ENCODE results near the gene CACNB1.

CACNB1 gene

DNA sequence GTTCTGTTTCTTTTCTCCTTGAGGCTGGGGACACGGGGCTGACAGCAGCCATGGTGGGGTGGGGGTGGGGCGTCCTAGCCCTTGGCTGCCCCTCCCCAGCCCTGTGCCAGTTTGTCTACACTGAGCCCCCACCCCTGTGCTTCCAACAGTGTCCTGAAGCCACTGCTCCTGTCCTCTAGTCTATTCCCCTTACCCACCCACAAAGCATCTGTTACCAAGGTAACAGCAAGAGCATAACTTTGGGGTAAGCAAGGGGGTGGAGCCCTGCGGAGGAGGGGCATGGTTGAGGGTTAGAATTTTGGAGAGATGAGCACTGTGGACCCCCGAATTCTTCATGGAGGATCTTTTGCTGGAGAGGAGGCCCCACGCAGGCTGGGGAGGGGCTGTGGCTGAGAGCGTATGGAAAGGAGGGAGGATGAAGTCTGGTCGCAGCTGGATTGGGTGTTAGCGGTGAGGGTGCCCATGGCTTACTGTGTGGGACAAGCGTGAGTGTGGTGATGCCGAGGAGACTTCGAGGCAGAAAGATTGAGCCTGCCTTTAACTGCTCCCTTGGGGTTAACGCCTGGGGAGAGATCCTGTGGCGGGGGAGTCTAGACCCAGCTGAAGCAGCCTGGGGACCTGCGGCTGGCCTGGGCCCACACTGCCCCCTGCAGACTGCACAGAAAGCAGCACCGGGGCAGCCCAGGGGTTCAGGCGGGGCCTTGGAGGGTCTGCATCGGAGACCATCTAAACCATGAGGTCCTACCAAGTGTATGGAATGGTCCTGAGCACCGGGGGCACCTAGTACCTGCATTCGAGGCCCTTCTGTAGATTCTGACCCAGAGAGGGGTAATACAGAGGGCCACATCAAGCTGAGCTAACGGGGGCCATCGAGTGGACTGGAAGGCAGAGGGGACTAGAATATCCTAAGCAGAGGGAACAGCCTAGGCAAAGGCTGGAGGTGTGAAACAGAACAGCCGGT lies 34.4 kb upstream of the CACNB1 start:
- no peaks in the 10 kb centered on the region for H3K9me3 Mint-ChIP-seq
- H3K4me1 Mint-ChIP-seq (ENCODE audit: low read depth), result peaks cover 17% of the 10 kb centered on the region
- H3K27ac Mint-ChIP-seq, result no peak overlapping the region
- peaks cover 34% of the 10 kb centered on the region for H3K27me3 Mint-ChIP-seq
- H3K4me3 Mint-ChIP-seq, result no peak overlapping the region
- DNase-seq, result peak; percentile 72
- no peaks in the 10 kb centered on the region for H3K36me3 Mint-ChIP-seq (ENCODE audit: low read depth)

DNA sequence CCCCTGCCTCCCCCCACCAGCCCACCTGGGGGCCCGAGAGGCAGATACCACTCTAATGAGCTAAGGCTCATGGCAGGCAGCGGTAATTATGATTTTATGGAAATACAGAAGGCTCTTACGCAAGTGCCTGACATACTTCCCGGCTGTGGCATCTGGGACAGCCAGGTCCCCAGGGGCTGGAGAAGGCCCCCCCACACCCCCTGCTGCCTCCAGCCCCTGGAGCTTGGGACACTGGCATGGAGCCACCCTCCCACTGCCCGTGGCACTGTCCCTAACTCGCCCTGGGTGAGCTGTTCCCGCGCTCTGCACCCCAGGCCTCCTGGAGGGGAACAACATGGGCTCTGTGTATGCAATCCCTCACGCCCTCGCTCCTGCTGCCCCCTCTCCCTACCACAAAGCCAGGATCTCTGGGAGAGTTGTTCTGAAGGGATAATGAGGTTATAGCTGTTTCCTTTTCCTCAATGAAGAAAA lies 33.7 kb upstream of the CACNB1 start:
- Mint-ChIP-seq H3K36me3 (ENCODE audit: low read depth) (no peaks in the 10 kb centered on the region), H3K27ac (no peak overlapping the region), H3K27me3 (peaks cover 40% of the 10 kb centered on the region), H3K9me3 (no peaks in the 10 kb centered on the region), H3K4me3 (no peak overlapping the region), H3K4me1 (ENCODE audit: low read depth) (peaks cover 18% of the 10 kb centered on the region)
- DNase-seq, result no peak

DNA sequence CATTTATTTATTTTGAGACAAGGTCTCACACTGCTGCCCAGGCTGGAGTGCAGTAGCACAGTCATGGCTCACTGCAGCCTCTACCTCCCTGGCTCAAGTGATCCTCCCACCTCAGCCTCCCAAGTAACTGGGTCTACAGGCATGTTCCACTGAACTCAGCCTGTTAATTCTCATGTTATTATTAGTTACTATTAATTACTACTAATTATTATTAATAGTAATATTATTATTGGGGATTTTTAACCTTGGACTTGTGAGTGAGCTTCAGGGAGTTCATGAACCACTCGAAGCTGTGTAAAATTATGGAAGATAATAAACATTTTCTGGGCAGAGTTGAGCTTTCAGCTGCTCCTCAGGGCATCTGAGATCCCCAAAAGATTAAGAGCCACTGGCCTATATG lies 32.9 kb upstream of the CACNB1 start:
- peaks cover 18% of the 10 kb centered on the region for H3K4me1 Mint-ChIP-seq (ENCODE audit: low read depth)
- no peaks in the 10 kb centered on the region for H3K9me3 Mint-ChIP-seq
- no peak for DNase-seq
- peaks cover 43% of the 10 kb centered on the region for H3K27me3 Mint-ChIP-seq
- no peak overlapping the region for H3K4me3 Mint-ChIP-seq
- H3K27ac Mint-ChIP-seq, result no peak overlapping the region
- no peaks in the 10 kb centered on the region for H3K36me3 Mint-ChIP-seq (ENCODE audit: low read depth)

DNA sequence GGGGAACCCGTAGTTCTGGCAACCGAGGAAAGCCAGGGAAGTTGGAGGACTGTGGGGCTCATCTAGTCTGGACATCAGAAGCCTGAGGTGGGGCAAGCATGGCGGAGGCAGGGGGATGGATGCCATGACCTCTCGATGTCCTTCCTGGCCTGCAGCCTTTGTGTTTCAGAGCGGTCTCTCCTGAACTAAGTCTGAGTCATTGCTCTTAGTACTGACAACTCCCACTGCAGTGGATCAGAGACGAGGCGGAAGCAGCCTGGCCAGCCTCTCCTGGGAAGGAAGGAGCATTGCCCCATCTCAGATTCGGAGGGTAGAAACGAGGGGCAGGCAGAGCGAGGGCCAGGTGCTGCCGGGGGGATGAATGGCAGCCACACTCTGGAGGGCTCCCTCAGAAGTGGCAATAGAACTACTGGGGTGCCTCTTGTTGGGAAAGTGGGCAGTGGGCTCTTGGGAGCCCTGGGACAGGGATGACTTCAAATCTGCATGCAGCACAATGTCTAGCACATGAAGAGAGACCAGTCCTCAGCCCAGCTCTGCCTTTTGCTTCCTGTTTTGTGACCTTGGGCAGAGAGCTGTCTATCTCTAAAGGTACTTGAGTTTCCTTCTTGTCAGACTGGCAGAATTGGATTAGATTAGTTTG lies 31.9 kb upstream of the CACNB1 start:
- H3K27me3 Mint-ChIP-seq, result peaks cover 48% of the 10 kb centered on the region
- H3K4me1 Mint-ChIP-seq (ENCODE audit: low read depth), result peaks cover 20% of the 10 kb centered on the region
- H3K4me3 Mint-ChIP-seq, result no peak overlapping the region
- H3K9me3 Mint-ChIP-seq, result no peaks in the 10 kb centered on the region
- no peaks in the 10 kb centered on the region for H3K36me3 Mint-ChIP-seq (ENCODE audit: low read depth)
- H3K27ac Mint-ChIP-seq, result no peak overlapping the region
- DNase-seq, result no peak

DNA sequence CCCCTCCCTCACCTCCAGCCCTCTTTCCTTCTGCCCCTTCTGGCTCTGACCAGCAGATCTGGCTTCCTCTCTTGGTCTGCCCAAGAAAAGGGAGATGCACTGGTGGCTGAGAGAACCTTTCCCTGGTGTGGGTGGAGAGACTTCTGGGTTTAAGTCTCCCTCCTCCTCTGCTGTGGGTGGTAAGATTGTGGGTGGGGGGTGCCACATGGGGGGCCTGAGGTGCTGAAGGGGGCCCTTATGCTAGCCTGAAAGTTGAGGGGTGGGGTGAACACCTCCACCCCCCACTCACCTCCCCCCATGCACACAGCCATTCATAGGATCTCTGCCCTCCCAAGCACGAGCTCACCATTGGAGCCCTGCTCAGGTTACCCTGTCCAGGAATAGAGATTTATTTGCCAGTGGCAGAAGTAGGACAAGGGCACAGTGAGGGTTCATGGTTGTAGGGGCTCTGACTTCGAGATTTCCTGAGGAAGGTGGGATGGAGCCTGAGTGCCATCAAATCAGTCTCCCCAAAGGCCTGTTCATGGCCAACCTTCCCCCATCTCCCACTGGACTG lies 30.0 kb upstream of the CACNB1 start:
- Mint-ChIP-seq H3K27ac (no peak overlapping the region), H3K9me3 (no peaks in the 10 kb centered on the region), H3K4me1 (ENCODE audit: low read depth) (peaks cover 20% of the 10 kb centered on the region), H3K4me3 (no peak overlapping the region), H3K27me3 (peaks cover 64% of the 10 kb centered on the region), H3K36me3 (ENCODE audit: low read depth) (no peaks in the 10 kb centered on the region)
- no peak for DNase-seq

DNA sequence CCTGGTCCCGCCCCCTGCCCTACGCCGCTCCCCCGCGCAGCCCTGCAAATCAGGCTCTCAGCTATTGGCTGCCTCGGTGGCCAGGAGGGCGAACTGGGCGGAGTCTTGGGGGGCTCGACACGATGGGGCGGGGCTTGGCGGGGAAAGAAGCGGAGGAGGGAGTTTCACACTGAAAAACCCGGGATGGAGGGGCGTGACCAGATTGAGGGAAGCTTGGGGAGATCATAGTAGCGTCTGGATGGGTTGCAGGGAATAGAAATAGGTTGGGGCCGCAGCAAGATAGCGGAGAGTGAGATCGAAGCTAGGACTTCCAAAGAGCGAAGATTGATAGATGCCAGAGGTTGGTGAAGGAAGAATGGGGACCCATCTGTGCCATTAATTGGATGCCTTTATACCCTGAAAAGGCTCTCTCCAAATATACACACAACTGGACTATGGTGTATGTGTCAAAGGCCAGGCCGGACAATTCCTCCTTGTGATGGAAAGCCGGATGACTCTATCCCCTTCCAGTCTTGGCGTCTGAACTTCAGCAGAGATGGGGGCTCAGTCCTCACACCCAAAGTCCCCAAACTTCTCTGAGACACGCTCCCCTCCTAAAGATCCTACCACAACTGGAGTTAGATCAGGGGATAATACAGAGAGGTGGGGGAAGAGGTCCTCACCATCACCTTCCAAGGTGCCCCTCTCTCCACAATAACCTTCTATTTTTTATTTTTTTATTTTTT lies 28.7 kb upstream of the CACNB1 start:
- Mint-ChIP-seq H3K27me3 (peaks cover 56% of the 10 kb centered on the region), H3K27ac (no peak overlapping the region), H3K36me3 (ENCODE audit: low read depth) (no peaks in the 10 kb centered on the region), H3K9me3 (no peaks in the 10 kb centered on the region), H3K4me1 (ENCODE audit: low read depth) (peaks cover 8% of the 10 kb centered on the region), H3K4me3 (peak overlapping the region; percentile 72)
- DNase-seq, result peak; percentile 71

DNA sequence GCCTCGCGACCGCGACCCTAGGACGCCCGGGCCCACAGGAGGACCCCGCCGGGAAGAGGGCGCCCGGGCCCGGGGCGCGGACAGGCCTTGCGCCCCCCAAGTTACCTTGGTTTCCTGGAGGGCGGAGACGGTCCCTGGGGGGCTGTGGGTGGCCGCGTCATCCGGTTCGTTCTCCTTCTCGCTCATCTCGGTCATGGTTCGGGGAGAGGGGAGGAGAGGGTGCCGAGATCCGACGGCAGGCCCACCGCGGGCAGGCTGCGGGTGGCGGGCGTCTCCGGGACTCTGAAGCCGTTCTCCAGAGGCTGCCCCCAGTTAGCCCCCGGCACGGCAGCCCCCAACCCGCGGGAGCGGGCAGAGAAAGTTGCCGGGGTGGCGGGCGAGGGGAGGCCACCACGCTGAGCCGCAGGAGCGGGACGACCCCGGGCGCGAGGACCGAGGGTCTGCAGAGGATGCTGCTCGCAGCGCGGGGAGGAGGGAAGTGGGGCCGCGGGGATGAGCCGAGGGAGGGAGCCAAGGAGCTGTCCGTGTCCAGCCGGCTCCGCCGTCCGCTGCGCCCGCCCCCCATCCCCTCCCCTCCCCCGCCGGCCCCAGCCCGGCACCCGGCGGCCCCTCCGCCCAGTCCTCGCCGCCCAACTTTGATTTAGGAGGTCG lies 28.0 kb upstream of the CACNB1 start, which contains the start of gene STAC2:
Gene STAC2 (minus strand): TSS at position 638 of the 651 bp plus-strand sequence. CDS start 443 bp downstream, at position 195.
- Mint-ChIP-seq H3K4me3 (peak within 1 kb of the TSS; percentile 72), H3K9me3 (no peaks in the 10 kb centered on the region), H3K4me1 (ENCODE audit: low read depth) (peaks cover 8% of the 10 kb centered on the region), H3K27ac (no peak within 1 kb of the TSS), H3K36me3 (ENCODE audit: low read depth) (no peaks in the 10 kb centered on the region), H3K27me3 (peaks cover 55% of the 10 kb centered on the region)
- no peak for DNase-seq

DNA sequence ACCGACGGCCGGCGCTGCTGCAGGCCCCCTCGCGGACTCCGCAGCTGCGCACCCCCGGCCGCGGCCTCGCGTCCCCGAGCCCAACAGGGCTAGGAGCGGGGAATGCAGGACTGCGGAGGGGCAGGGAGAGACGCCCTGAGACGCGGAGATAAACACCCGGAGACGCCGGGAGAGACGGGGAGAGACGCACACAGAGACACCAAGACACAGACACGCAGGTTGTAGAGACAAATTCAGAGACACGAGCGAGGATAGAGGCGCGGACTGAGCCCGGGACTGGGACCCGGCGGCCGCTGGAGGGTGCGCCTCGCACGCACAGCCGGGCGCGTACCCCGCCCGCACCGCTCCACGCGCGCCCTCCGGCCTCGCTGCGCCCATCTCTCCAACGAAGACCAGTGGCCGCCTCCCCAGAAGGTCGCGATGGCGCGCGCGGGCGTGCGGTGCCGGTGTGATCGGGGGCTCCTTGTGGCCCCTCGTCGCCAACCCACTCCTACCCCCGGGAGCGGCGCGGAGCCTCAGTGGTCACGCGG lies 27.4 kb upstream of the CACNB1 start:
- DNase-seq, result no peak
- H3K27ac Mint-ChIP-seq, result no peak overlapping the region
- no peaks in the 10 kb centered on the region for H3K9me3 Mint-ChIP-seq
- H3K27me3 Mint-ChIP-seq, result peaks cover 55% of the 10 kb centered on the region
- H3K4me3 Mint-ChIP-seq, result peak overlapping the region; percentile 62
- peaks cover 8% of the 10 kb centered on the region for H3K4me1 Mint-ChIP-seq (ENCODE audit: low read depth)
- no peaks in the 10 kb centered on the region for H3K36me3 Mint-ChIP-seq (ENCODE audit: low read depth)

DNA sequence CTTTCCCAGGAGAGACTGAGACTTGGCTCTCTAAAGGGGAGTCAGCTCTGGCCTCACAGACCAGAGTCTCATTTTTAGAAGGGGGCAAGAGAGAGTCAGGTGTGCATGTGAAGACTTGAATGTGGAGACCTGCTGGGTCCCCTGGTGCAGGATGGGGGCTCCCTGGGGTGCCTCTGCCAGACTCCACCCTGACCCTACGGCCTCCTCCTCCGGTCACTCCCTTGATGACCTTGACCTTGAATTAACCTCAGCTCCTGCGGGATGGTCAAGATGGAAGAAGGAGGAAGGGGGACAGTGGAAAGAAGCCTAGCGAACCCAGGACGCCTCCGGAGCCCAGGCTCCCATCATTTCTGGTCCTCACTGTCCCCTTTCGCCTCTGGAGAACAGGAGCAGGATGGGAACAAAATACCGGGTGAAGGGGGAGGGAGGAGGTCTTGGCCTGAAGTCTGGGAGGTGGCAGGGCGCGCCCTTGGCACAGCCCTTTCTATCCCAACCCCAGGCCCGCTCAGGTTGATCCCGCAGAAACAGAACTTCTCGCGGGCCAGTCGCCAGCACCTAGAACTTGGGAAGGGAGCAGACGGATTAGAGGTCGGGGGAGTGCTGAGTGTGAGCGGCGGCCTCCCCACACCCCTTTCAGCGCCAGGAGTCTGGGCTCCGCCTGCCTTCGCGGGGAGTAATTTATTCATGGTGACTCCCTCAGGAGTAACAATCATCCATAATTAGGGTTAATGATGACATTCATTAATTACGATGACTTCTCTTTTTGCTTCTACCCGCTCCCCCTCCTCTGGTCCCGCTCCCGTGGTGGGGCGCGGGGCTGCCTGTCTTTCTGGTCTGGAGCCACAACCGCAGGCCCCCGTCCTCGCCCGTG lies 26.7 kb upstream of the CACNB1 start:
- H3K27ac Mint-ChIP-seq, result no peak overlapping the region
- DNase-seq, result no peak
- peaks cover 8% of the 10 kb centered on the region for H3K4me1 Mint-ChIP-seq (ENCODE audit: low read depth)
- peaks cover 48% of the 10 kb centered on the region for H3K27me3 Mint-ChIP-seq
- no peaks in the 10 kb centered on the region for H3K36me3 Mint-ChIP-seq (ENCODE audit: low read depth)
- H3K4me3 Mint-ChIP-seq, result no peak overlapping the region
- H3K9me3 Mint-ChIP-seq, result no peaks in the 10 kb centered on the region

DNA sequence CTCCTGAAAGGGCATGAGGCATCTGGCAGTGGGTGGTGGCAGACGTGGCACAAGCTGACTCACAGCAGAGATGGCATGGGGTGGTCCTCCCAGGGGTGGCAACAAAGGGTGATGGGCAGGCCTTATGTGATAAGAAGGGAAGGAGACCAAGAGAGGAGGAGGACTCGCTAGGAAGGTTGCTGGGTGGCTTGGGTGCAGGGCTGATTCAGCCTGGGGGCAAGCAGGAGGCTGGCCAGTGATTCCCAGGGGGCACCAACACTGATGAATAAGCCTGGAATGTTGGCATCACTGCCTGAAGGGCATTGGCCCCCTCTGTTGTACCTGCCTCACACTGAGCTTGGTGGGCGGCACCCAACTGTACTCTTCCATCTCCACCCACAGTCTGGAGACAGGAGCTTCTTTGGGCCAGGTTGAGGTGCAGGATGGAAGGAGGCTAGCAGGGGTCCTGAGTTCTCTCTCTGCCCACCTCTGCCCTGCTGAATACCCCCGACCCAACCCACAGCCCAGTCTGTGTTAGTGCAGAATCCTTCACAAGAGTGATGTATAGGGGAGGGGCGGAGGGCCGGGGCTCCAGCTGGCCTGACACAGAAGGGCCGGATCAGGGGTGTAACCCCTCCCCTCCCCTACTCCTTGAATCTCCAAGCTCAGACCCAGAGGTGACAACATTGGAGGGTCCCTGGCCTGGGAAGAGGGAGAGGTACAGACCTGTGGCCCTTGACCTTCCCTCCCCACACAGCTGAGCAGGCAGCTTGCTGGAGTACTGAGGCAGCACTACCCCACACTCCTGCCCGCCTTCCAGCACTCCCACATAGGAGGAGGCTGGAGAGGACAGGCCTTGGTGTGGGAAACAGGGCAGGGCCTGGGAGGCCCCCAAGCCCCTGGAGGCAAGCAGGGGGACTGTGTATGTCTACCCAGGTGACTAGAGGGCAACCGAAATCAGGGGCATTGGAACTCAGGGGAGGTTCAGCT lies 25.7 kb upstream of the CACNB1 start:
- Mint-ChIP-seq H3K27me3 (peaks cover 48% of the 10 kb centered on the region), H3K4me3 (no peak overlapping the region)

DNA sequence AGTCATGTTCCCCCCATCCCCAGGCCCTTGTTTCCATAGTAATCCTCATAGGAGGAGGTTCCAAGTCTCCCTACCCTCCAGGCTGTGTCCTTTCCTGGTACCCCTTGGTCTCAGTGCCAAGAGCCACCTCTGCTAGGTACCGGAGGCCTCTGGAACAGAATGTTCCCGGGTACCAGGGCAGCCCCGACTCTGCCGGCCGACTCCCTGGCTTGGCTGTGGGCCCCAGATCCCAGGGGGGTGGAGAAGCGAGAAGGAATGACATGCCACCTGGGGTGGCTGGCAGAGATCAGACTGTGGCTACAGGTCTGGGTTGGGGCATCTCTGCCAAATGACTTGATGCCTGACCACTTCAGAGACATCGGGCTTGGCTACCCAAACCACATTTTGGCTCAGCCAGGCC lies 24.7 kb upstream of the CACNB1 start:
- Mint-ChIP-seq H3K4me1 (ENCODE audit: low read depth) (peaks cover 10% of the 10 kb centered on the region), H3K36me3 (ENCODE audit: low read depth) (no peaks in the 10 kb centered on the region), H3K27ac (no peak overlapping the region), H3K4me3 (no peak overlapping the region), H3K9me3 (no peaks in the 10 kb centered on the region), H3K27me3 (peaks cover 40% of the 10 kb centered on the region)
- DNase-seq, result no peak

More for the DNA sequence above, 25.7 kb upstream of the CACNB1 start:
- H3K36me3 Mint-ChIP-seq (ENCODE audit: low read depth), result no peaks in the 10 kb centered on the region
- H3K27ac Mint-ChIP-seq, result no peak overlapping the region
- DNase-seq, result no peak
- H3K4me1 Mint-ChIP-seq (ENCODE audit: low read depth), result peaks cover 8% of the 10 kb centered on the region
- H3K9me3 Mint-ChIP-seq, result no peaks in the 10 kb centered on the region

DNA sequence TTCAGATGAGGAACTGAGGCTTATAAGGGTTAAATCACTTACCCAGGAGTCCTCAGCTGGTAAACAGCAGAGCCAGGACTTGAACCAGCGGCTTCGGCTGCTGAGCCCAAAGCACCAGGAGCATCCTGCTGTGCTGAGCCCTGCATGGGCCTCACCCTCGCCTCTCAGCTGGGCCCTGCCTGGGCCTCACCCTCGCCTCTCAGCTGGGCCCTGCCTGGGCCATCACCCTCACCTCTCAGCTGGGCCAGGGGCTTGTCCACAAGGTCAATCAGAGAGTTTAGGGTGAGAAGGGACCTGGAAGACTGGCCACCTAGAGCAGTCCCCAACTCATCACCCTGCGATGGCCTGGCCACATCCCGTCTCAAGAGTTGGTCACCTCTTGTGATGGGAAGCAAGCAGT lies 24.1 kb upstream of the CACNB1 start:
- Mint-ChIP-seq H3K4me1 (ENCODE audit: low read depth) (peaks cover 10% of the 10 kb centered on the region), H3K9me3 (no peaks in the 10 kb centered on the region), H3K36me3 (ENCODE audit: low read depth) (no peaks in the 10 kb centered on the region), H3K27ac (no peak overlapping the region), H3K4me3 (no peak overlapping the region), H3K27me3 (peaks cover 41% of the 10 kb centered on the region)
- no peak for DNase-seq
